ENCODE data around the gene ISY1.

GRCh38 chr3:129087138-129087702 lies 73.6 kb downstream of the ISY1 start:
- TF ChIP-seq ZNF274 (IDR thresholded peaks at IDR 0.05; ENCODE audit: low read depth, low read length) (no peak), YY1 (IDR thresholded peaks at IDR 0.05; ENCODE audit: insufficient read depth, insufficient read length) (no peak), SUZ12 (IDR thresholded peaks at IDR 0.05; ENCODE audit: extremely low read depth, insufficient read depth, insufficient read length) (no peak)
